Neural cell (in vitro differentiated cells): ENCODE measurements around the gene NOD2. TPM values are rescaled to one million over a fixed set of nuclear protein-coding genes. Genes with fewer than 3 reads are reported as not detected.

ENCODE experiments used
- H2AFZ ChIP-seq: fragments of 200-600, 300-800 bp; sonication (generic), shearing (Covaris generic); 2 replicates; pipeline ENCODE4 v1.6.0; 2014; ENCODE audit warnings: low read depth, mild to moderate bottlenecking, antibody characterized with exemption, low read length, moderate library complexity
- H3F3A ChIP-seq: fragments of 200-600 bp; shearing (Covaris generic); 2 replicates; pipeline ENCODE4 v1.6.1; 2016; ENCODE audit warnings: mild to moderate bottlenecking, moderate library complexity, mixed read lengths, antibody characterized with exemption, low read length; ENCODE audit not compliant: insufficient read depth, poor library complexity, severe bottlenecking
- H3K27ac ChIP-seq: fragments of 200-600, 300-800 bp; sonication (generic), shearing (Covaris generic); 2 replicates; pipeline ENCODE4 v1.5.1; 2014; ENCODE audit warnings: mild to moderate bottlenecking, low read length, moderate library complexity
- H3K27me3 ChIP-seq: fragments of 300-800, 200-600 bp; sonication (generic), shearing (Covaris generic); 2 replicates; pipeline ENCODE4 v1.6.0; 2014; ENCODE audit warnings: mild to moderate bottlenecking, low read depth, low read length, moderate library complexity; ENCODE audit not compliant: insufficient read depth
- H3K36me3 ChIP-seq: fragments of 300-800, 200-600 bp; sonication (generic), shearing (Covaris generic); 2 replicates; pipeline ENCODE4 v1.5.1; 2014; ENCODE audit warnings: mild to moderate bottlenecking, antibody characterized with exemption, low read length, moderate library complexity; ENCODE audit not compliant: insufficient read depth
- H3K4me2 ChIP-seq: fragments of 300-800, 200-600 bp; sonication (generic), shearing (Covaris generic); 2 replicates; pipeline ENCODE4 v1.6.0; 2014; ENCODE audit warnings: mild to moderate bottlenecking, low read length
- H3K4me3 ChIP-seq: fragments of 300-800, 200-600 bp; sonication (generic), shearing (Covaris generic); 2 replicates; pipeline ENCODE4 v1.5.1; 2014; ENCODE audit warnings: mild to moderate bottlenecking, low read length, moderate library complexity
- H3K79me2 ChIP-seq: fragments of 200-600 bp; shearing (Covaris generic); replicated peaks from 2 replicates; pipeline ENCODE4 v1.6.0; 2014; ENCODE audit warnings: mild to moderate bottlenecking, low read length, moderate library complexity; ENCODE audit not compliant: insufficient read depth
- H3K9ac ChIP-seq: fragments of 300-800, 200-600 bp; sonication (generic), shearing (Covaris generic); 2 replicates; pipeline ENCODE4 v1.6.1; 2016; ENCODE audit warnings: mild to moderate bottlenecking, low read length, mixed read lengths
- H3K9me2 ChIP-seq: fragments of 200-600 bp; shearing (Covaris generic); 2 replicates; pipeline ENCODE4 v1.6.1; 2016; ENCODE audit warnings: mild to moderate bottlenecking, low read length, mixed read lengths; ENCODE audit not compliant: insufficient read depth
- H3K9me3 ChIP-seq: fragments of 200-600, 300-800 bp; sonication (generic), shearing (Covaris generic); 2 replicates; pipeline ENCODE4 v1.6.1; 2016; ENCODE audit warnings: mild to moderate bottlenecking, mixed run types, low read length, moderate library complexity, mixed read lengths
- H4K20me1 ChIP-seq: fragments of 200-600 bp; shearing (Covaris generic); 2 replicates; pipeline ENCODE4 v1.6.1; 2016; ENCODE audit warnings: mild to moderate bottlenecking, mixed run types; ENCODE audit not compliant: insufficient read depth
- CTCF ChIP-seq: fragments of 450-650 bp; IDR thresholded peaks from 2 replicates; pipeline ENCODE4 v1.5.1; 2014; ENCODE audit warnings: antibody characterized with exemption, mild to moderate bottlenecking, moderate library complexity; ENCODE audit not compliant: poor library complexity, severe bottlenecking
- EP300 ChIP-seq: fragments of 450-650 bp; conservative IDR thresholded peaks from 2 replicates; pipeline ENCODE4 v1.6.1; 2014; ENCODE audit warnings: antibody characterized with exemption, mild to moderate bottlenecking, moderate library complexity; ENCODE audit not compliant: poor library complexity, severe bottlenecking
- EZH2 ChIP-seq: fragments of 200-600, 300-800 bp; shearing (Covaris generic), sonication (generic); IDR thresholded peaks from 2 replicates; pipeline ENCODE4 v1.6.1; 2014; ENCODE audit warnings: antibody characterized with exemption, low read length, borderline replicate concordance, mild to moderate bottlenecking; ENCODE audit not compliant: insufficient read depth, poor library complexity, severe bottlenecking
- MXI1 ChIP-seq: fragments of 450-650 bp; conservative IDR thresholded peaks from 2 replicates; pipeline ENCODE4 v1.6.1; 2014; ENCODE audit warnings: antibody characterized with exemption, mild to moderate bottlenecking; ENCODE audit not compliant: poor library complexity, severe bottlenecking
- POLR2AphosphoS5 ChIP-seq: IDR thresholded peaks from 2 replicates; pipeline ENCODE4 v1.6.1; 2012
- RAD21 ChIP-seq: fragments of 450-650 bp; conservative IDR thresholded peaks from 2 replicates; pipeline ENCODE4 v1.6.1; 2014; ENCODE audit warnings: antibody characterized with exemption, mild to moderate bottlenecking, moderate library complexity
- REST ChIP-seq: IDR thresholded peaks from 2 replicates; pipeline ENCODE4 v1.6.1; 2012; ENCODE audit warnings: borderline replicate concordance
- SMC3 ChIP-seq: fragments of 450-650 bp; conservative IDR thresholded peaks from 2 replicates; pipeline ENCODE4 v1.6.1; 2014; ENCODE audit warnings: antibody characterized with exemption, mild to moderate bottlenecking, moderate library complexity; ENCODE audit not compliant: poor library complexity
- TAF1 ChIP-seq: IDR thresholded peaks from 2 replicates; pipeline ENCODE4 v1.6.1; 2012; ENCODE audit warnings: low read depth
- polyA plus RNA-seq: library from polyadenylated mRNA; depleted of rRNA; stranded (reverse); fragments of >200 nt; gene quantifications from 2 replicates; pipeline ENCODE4 v1.2.3, GENCODE V29; 2014

NOD2 gene
- polyA plus RNA-seq, 1 donor from 2014 or later, result not detected

- Histone ChIP-seq H3K4me2 (no peak overlapping the region), H2AFZ (no peak overlapping the region), H3K27ac (no peak overlapping the region), H3K9ac (no peak overlapping the region), H3K36me3 (no peaks in the 10 kb centered on the region), H3K79me2 (no peaks in the 10 kb centered on the region), H3K27me3 (peaks cover 17% of the 10 kb centered on the region), H3K9me2 (no peaks in the 10 kb centered on the region), H3K4me3 (no peak overlapping the region), H3F3A (no peaks in the 10 kb centered on the region), H4K20me1 (no peaks in the 10 kb centered on the region), H3K9me3 (no peaks in the 10 kb centered on the region)
- no peak for TF ChIP-seq REST
- TF ChIP-seq TAF1, result no peak
Measured at GRCh38 chr16:50690177-50690576, 3.2 kb upstream of the NOD2 start.

- Histone ChIP-seq H4K20me1 (no peaks in the 10 kb centered on the region), H2AFZ (no peak overlapping the region), H3K79me2 (no peaks in the 10 kb centered on the region), H3K36me3 (no peaks in the 10 kb centered on the region), H3K4me2 (no peak overlapping the region), H3F3A (no peaks in the 10 kb centered on the region), H3K9ac (no peak overlapping the region), H3K9me2 (no peaks in the 10 kb centered on the region), H3K27ac (no peak overlapping the region), H3K9me3 (no peaks in the 10 kb centered on the region), H3K27me3 (peaks cover 17% of the 10 kb centered on the region), H3K4me3 (no peak overlapping the region)
- TF ChIP-seq POLR2AphosphoS5, result no peak
- no peak for TF ChIP-seq CTCF
- no peak for TF ChIP-seq REST
- no peak for TF ChIP-seq SMC3
- TF ChIP-seq RAD21, result no peak
- no peak for TF ChIP-seq EP300
- no peak for TF ChIP-seq EZH2
- TF ChIP-seq TAF1, result no peak
- no peak for TF ChIP-seq MXI1
Measured at GRCh38 chr16:50692644-50692998, 785 bp upstream of the NOD2 start.
